GM18511 (cell line): ENCODE measurements around the gene NDRG3.
"Not testable (repeated sequence)": the region's sequence is repeated elsewhere in the genome, so short reads cannot be mapped to it uniquely, and the experiment has no call there.

Experiments
- ATAC-seq: cut with Tn5 transposase; IDR thresholded peaks from one replicate; pipeline ENCODE4 v1.9.1; 2021; ENCODE audit warnings: mild to moderate bottlenecking, moderate library complexity; ENCODE audit not compliant: unreplicated experiment

Gene NDRG3

GRCh38 chr20:36695467-36695866 lies 50.4 kb downstream of the NDRG3 start:
- ATAC-seq, result not testable (repeated sequence)

GRCh38 chr20:36688630-36689029 lies 57.3 kb downstream of the NDRG3 start:
- no peak for ATAC-seq

- ATAC-seq, result no peak
Measured at GRCh38 chr20:36687850-36688249, 58.0 kb downstream of the NDRG3 start.

DNA sequence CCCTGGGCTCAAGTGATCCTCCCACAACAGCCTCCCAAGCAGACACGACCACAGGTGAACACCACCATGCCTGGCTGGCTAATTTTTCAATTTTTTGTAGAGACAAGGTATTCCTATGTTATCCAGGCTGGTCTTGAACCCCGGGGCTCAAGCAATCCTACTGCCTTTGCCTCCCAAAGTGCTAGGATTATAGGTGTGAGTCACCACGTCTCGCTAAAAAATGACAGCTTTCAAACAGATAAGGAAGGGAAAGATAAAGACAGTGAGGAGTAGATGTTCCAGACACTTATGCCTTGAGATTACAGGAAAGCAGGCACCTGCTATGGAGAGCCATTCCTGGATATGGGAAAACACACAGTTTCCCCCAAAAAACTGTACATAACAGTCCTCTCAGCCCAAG lies 58.9 kb downstream of the NDRG3 start:
- no peak for ATAC-seq

GRCh38 chr20:36686504-36686903 lies 59.4 kb downstream of the NDRG3 start:
- no peak for ATAC-seq

DNA sequence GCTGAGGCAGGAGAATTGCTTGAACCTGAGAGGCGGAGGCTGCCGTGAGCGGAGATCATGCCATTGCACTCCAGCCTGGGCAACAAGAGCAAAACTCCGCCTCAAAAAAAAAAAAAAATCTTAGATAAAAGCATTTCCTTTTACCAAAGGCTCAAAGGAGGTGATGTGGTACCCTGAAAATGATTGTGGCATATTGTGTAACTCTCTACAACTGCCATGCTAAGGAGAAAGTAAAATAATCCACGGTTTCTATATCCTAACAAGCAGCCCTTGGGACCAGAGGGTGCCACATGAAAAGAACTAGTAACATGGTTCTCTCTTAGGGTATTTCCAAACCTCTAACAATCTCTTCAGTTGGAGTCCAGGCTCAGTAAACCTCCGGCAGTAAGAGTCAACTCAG lies 61.1 kb downstream of the NDRG3 start:
- ATAC-seq, result no peak

GRCh38 chr20:36682311-36682710 lies 63.6 kb downstream of the NDRG3 start:
- ATAC-seq, result no peak

DNA sequence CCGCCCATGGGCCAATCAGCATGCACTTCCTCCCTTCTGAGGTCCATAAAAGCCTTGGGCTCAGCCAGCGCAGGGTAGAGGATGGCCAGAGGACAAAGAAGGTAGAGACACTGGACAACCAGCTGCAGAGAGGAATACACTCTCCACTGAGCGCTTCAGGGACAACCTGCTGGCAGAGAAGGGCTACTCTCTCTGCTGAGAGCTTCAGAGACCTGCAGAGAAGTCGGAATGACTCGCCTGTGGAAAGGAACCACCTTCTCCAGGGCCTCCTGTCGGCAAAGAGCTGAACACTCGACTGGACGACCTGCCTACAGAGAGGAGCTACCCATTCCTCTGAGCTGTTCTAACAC lies 68.5 kb downstream of the NDRG3 start:
- no peak for ATAC-seq

DNA sequence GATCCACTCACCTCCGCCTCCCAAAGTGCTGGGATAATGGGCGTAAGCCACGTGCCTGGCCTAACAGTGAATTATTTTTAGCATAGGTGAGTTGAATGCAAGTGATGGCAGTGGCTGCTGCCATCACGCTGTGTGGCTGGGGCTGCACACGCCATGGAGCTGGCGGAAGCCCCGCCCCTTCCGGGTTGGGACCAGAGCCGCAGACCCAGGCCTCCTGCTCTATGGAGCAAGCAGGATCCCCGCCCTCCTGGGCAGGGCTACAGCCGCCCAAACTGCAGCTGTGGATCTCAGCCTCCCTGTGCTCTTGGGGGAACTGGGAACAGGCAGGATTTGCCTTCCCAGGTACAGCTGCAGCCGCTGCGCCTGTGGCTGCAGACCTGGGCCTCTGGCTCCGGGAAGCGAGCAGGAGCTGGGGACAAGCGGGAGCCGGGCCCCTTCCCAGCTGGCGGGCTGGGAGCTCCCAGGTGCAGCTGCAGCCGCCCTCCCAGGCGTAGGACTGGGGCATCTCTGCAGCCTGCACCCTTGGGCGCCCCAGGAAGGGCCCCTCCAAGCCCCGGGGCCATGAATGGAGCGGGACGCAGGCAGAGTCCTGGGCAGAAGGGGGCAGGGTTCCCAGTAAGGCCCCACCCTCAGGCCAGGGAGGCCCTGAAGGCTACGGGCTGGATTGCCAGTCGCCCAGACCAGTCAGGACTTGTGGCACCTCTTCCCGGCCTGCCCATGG lies 69.0 kb downstream of the NDRG3 start:
- no peak for ATAC-seq

GRCh38 chr20:36675545-36675944 lies 70.3 kb downstream of the NDRG3 start:
- ATAC-seq, result not testable (repeated sequence)

- ATAC-seq, result no peak
Measured at GRCh38 chr20:36672991-36673390, 72.9 kb downstream of the NDRG3 start.

DNA sequence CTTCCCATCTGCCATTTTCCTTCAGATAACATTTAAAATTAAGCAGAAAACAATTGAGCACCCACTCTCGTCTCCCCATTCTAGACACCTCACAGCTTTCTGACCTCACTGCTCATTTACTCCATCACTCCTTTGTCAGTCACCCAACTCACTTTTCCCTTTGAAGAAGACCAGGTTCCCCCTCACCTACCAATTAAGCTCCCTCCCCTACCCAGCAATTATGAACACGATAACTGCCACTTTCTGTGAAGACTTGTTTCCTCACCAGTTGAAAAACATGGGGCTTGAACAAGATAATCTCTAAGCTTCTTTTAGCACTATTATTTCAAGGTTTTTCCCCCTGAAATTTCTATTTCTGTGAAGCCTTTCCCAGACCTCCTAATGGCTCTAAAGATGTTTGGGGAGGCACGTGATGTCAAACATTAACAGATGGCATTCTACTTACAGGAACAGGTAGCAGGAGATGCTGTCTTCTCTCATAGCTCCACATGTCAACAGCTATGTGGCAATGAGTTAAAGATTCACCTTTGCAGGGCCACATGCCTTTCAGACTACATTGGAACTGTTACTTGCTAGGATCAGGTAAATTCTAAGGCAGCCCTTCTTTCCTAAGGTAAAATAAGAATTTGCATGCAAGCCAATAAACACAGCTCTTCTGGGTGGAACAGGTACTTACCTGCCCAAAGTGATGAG lies 75.1 kb downstream of the NDRG3 start:
- ATAC-seq, result no peak

GRCh38 chr20:36666181-36666740 lies 79.6 kb downstream of the NDRG3 start:
- ATAC-seq, result no peak

- ATAC-seq, result no peak
Measured at GRCh38 chr20:36663031-36663430, 82.9 kb downstream of the NDRG3 start.

- ATAC-seq, result no peak
Measured at GRCh38 chr20:36658300-36658699, 87.6 kb downstream of the NDRG3 start.

DNA sequence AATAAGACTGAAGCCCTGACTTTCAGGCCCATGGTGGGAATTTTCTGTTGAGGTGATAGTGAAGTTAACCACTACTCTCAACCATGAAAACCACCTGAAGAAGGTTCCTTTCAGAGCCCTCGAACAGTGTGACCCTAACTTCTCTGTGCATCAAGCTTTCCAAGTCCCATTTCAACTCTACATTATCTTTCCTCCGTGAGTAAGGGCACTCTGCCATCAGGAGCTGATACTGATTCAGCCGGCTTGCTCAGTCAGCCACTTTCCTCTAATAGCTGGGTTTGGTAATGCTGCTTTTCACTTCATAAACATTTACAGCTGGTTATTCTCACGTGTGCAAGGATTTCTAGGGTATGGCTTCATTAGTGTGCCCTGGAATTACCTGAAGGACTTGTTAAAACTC lies 89.2 kb downstream of the NDRG3 start:
- no peak for ATAC-seq

DNA sequence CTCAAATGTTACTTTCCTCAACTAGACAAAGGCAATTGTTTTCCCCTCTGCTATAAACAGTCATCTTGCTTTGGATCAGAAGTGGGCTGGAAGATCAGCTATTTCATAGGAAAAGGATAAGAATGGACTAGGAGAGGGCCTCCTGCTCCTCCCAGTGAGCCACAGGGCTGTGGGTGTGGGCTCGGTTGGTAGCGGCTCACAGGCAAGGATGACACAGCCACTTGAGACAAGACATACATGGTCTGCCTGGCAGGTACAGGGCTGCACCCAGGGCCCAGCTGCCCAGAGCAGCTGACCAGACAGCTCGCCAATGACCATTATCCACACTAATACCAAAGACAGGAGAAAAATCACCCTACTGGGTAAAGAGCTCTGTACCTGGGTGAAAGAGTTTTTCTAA lies 90.9 kb downstream of the NDRG3 start:
- no peak for ATAC-seq

DNA sequence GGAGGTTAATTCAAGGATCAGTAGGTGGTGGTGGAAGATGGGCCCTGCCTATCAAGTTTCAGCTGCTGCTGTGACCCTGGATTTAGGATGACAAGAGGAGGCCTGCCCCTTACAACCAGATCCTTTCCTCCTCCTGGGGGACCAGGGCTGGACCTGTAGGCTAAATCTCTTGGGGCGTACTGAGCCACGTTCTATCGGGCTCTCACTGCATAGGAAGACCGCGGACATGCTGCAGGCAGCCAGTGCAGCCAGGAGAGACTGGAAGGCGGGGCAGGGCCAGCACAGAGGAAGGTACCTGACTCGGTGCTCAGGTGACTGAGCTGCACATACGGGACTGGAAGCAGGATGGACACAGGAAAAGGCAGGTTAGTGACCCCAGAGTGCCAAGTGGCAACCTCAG lies 91.4 kb downstream of the NDRG3 start:
- no peak for ATAC-seq

GRCh38 chr20:36653456-36653855 lies 92.4 kb downstream of the NDRG3 start:
- no peak for ATAC-seq

DNA sequence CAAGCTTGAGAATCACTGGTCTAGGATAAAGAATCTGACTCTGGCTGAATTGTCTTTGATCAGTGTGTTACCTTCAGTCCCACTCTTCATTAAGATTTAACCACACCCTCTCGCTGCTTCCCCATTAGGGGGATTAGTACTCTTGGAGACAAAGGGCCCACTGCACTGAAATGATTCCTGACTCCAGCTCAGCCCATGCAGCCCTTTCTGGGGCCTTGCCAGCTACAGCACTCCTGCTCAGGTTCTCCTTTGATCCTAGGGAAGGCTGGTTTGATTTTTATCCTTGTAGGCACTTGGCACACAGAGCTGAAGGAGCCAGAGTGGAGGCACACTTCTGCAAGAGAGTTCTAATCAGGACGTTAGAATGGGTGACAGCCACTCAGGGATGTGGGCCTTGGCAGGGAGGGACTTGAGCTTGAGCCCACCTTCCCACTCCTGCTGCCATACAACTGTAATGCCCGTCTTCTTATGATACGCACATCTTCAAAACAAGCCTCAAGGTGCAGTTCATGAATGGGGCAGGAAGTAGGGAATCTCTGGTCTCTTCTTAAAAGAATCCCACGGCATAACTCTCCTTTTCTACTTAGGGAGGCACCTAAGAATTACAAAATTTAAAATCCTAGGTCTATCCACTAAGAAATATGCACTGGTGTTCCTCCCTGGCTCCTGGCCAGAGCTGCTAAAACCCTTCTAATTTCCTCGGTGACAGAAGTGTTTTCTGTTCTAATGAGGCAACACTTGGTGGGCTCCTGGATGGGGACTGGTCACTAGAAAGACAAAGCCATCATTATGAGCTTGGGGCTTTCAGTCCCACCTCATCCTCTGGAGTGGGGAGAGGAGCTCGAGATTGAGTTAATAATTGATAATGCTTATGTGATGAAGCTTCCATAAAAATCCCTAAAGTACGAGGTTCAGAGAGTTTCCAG lies 98.4 kb downstream of the NDRG3 start:
- ATAC-seq, result no peak

GRCh38 chr20:36646678-36647077 lies 99.2 kb downstream of the NDRG3 start:
- ATAC-seq, result no peak
